Measurements from ENCODE around the gene SPATA13.

- TF ChIP-seq CTCF (IDR thresholded peaks at IDR 0.05) (no peak), POLR2AphosphoS5 (IDR thresholded peaks at IDR 0.05) (no peak), POLR2A (IDR thresholded peaks at IDR 0.05) (no peak)
Measured at GRCh38 chr13:24313439-24313838, 152.9 kb downstream of the SPATA13 start.
